ENCODE results near the gene METAP1.

The METAP1 gene

DNA sequence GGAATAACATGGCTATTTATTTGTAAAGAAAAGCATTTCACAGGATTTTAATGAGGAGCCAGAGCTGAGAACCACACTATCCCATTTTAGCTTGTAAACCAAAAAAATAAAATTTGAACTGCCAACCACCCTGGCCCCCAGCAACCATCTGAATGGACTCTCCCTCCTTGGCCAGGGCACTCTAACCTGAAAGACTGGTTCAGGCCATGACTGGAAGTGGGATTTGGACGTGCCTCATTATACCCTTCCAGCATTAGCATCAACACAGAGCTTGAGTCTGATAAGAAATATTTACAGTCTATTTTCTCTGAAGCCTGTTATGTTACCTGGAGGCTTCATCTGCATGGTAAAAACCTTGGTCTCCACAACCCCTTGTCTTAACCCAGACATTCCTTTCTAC is 30.0 kb downstream of the METAP1 start:
- no peak overlapping the region for H3K4me3 ChIP-seq (ENCODE audit: low read depth, low read length)
- H3K27ac ChIP-seq (ENCODE audit: low read depth, low read length): no peak overlapping the region
- no peak overlapping the region for H3K9ac ChIP-seq (ENCODE audit: low read length)
- peaks cover 19% of the 10 kb centered on the region for H3K4me1 ChIP-seq (ENCODE audit: control insufficient read depth, insufficient read depth, low read length)
- peaks cover 25% of the 10 kb centered on the region for H3K9me3 ChIP-seq (ENCODE audit: control insufficient read depth, insufficient read depth, low read depth, low read length)
- peaks cover 23% of the 10 kb centered on the region for H3K36me3 ChIP-seq (ENCODE audit: control insufficient read depth, insufficient read depth, low read length)
- no peaks in the 10 kb centered on the region for H3K27me3 ChIP-seq (ENCODE audit: control insufficient read depth, insufficient read depth, low read length)

- Histone ChIP-seq H3K36me3 (ENCODE audit: control insufficient read depth, insufficient read depth, low read length) (peaks cover 13% of the 10 kb centered on the region), H3K9ac (ENCODE audit: low read length) (no peak overlapping the region), H3K27me3 (ENCODE audit: control insufficient read depth, insufficient read depth, low read length) (no peaks in the 10 kb centered on the region), H3K4me1 (ENCODE audit: control insufficient read depth, insufficient read depth, low read length) (peaks cover 21% of the 10 kb centered on the region), H3K27ac (ENCODE audit: low read depth, low read length) (no peak overlapping the region), H3K9me3 (ENCODE audit: control insufficient read depth, insufficient read depth, low read depth, low read length) (peaks cover 7% of the 10 kb centered on the region), H3K4me3 (ENCODE audit: low read depth, low read length) (no peak overlapping the region)
These were observed 31.8 kb downstream of the METAP1 start for GRCh38 chr4:99027304-99027703.

GRCh38 chr4:99028187-99028586 is 32.7 kb downstream of the METAP1 start:
- Histone ChIP-seq H3K9me3 (ENCODE audit: control insufficient read depth, insufficient read depth, low read depth, low read length) (no peaks in the 10 kb centered on the region), H3K4me3 (ENCODE audit: low read depth, low read length) (no peak overlapping the region), H3K9ac (ENCODE audit: low read length) (no peak overlapping the region), H3K27ac (ENCODE audit: low read depth, low read length) (no peak overlapping the region), H3K4me1 (ENCODE audit: control insufficient read depth, insufficient read depth, low read length) (peaks cover 22% of the 10 kb centered on the region), H3K27me3 (ENCODE audit: control insufficient read depth, insufficient read depth, low read length) (no peaks in the 10 kb centered on the region), H3K36me3 (ENCODE audit: control insufficient read depth, insufficient read depth, low read length) (0 out of 2 replicates have a peak, but pooled peaks cover 7% of the 10 kb centered on the region)

- no peak overlapping the region for H3K27ac ChIP-seq (ENCODE audit: low read depth, low read length)
- H3K9ac ChIP-seq (ENCODE audit: low read length): no peak overlapping the region
- H3K27me3 ChIP-seq (ENCODE audit: control insufficient read depth, insufficient read depth, low read length): no peaks in the 10 kb centered on the region
- peaks cover 7% of the 10 kb centered on the region; the same call in 1 of the 2 replicates for H3K36me3 ChIP-seq (ENCODE audit: control insufficient read depth, insufficient read depth, low read length)
- H3K4me1 ChIP-seq (ENCODE audit: control insufficient read depth, insufficient read depth, low read length): peaks cover 16% of the 10 kb centered on the region
- no peaks in the 10 kb centered on the region for H3K9me3 ChIP-seq (ENCODE audit: control insufficient read depth, insufficient read depth, low read depth, low read length)
- no peak overlapping the region for H3K4me3 ChIP-seq (ENCODE audit: low read depth, low read length)
These were observed 33.7 kb downstream of the METAP1 start for GRCh38 chr4:99029018-99029735.

GRCh38 chr4:99029852-99030251 is 34.3 kb downstream of the METAP1 start:
- Histone ChIP-seq H3K27ac (ENCODE audit: low read depth, low read length) (no peak overlapping the region), H3K9ac (ENCODE audit: low read length) (no peak overlapping the region), H3K9me3 (ENCODE audit: control insufficient read depth, insufficient read depth, low read depth, low read length) (no peaks in the 10 kb centered on the region), H3K27me3 (ENCODE audit: control insufficient read depth, insufficient read depth, low read length) (no peaks in the 10 kb centered on the region), H3K4me1 (ENCODE audit: control insufficient read depth, insufficient read depth, low read length) (peaks cover 13% of the 10 kb centered on the region), H3K36me3 (ENCODE audit: control insufficient read depth, insufficient read depth, low read length) (peaks cover 10% of the 10 kb centered on the region; the same call in 1 of the 2 replicates), H3K4me3 (ENCODE audit: low read depth, low read length) (no peak overlapping the region)

- no peak overlapping the region for H3K27ac ChIP-seq (ENCODE audit: low read depth, low read length)
- H3K36me3 ChIP-seq (ENCODE audit: control insufficient read depth, insufficient read depth, low read length): peaks cover 25% of the 10 kb centered on the region
- no peak overlapping the region for H3K9ac ChIP-seq (ENCODE audit: low read length)
- no peaks in the 10 kb centered on the region for H3K27me3 ChIP-seq (ENCODE audit: control insufficient read depth, insufficient read depth, low read length)
- H3K9me3 ChIP-seq (ENCODE audit: control insufficient read depth, insufficient read depth, low read depth, low read length): 0 out of 2 replicates have a peak, but pooled peaks cover 3% of the 10 kb centered on the region
- H3K4me3 ChIP-seq (ENCODE audit: low read depth, low read length): no peak overlapping the region
- peaks cover 5% of the 10 kb centered on the region; the same call in 1 of the 2 replicates for H3K4me1 ChIP-seq (ENCODE audit: control insufficient read depth, insufficient read depth, low read length)
These were observed 38.4 kb downstream of the METAP1 start for GRCh38 chr4:99033956-99034355.

- Histone ChIP-seq H3K4me3 (ENCODE audit: low read depth, low read length) (no peak overlapping the region), H3K4me1 (ENCODE audit: control insufficient read depth, insufficient read depth, low read length) (no peaks in the 10 kb centered on the region), H3K36me3 (ENCODE audit: control insufficient read depth, insufficient read depth, low read length) (peaks cover 35% of the 10 kb centered on the region), H3K27me3 (ENCODE audit: control insufficient read depth, insufficient read depth, low read length) (no peaks in the 10 kb centered on the region), H3K9ac (ENCODE audit: low read length) (no peak overlapping the region), H3K9me3 (ENCODE audit: control insufficient read depth, insufficient read depth, low read depth, low read length) (0 out of 2 replicates have a peak, but pooled peaks cover 3% of the 10 kb centered on the region), H3K27ac (ENCODE audit: low read depth, low read length) (no peak overlapping the region)
These were observed 42.7 kb downstream of the METAP1 start for GRCh38 chr4:99038213-99038612.

DNA sequence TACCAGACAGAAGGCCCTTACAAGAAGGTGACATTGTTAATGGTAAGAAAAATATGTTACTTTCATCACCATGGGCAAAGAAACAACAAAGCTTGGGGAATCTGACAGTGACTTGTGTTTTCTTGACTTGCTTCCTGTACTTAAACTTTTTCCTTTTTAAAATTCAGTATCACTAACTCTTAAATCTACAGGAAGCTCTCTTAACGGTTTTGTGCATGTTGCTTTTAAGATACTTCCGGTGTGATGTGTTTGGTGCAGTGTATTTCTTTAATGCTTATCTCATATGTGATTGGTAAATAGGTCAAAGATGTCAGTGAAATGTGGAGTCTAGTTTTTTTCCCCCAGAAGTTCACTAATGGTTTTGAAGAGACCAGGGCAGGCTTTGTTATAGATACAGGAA is 47.8 kb downstream of the METAP1 start:
- H3K9ac ChIP-seq (ENCODE audit: low read length): no peak overlapping the region
- H3K9me3 ChIP-seq (ENCODE audit: control insufficient read depth, insufficient read depth, low read depth, low read length): no peaks in the 10 kb centered on the region
- no peaks in the 10 kb centered on the region for H3K27me3 ChIP-seq (ENCODE audit: control insufficient read depth, insufficient read depth, low read length)
- H3K4me1 ChIP-seq (ENCODE audit: control insufficient read depth, insufficient read depth, low read length): no peaks in the 10 kb centered on the region
- H3K4me3 ChIP-seq (ENCODE audit: low read depth, low read length): no peak overlapping the region
- H3K36me3 ChIP-seq (ENCODE audit: control insufficient read depth, insufficient read depth, low read length): peaks cover 44% of the 10 kb centered on the region
- no peak overlapping the region for H3K27ac ChIP-seq (ENCODE audit: low read depth, low read length)

DNA sequence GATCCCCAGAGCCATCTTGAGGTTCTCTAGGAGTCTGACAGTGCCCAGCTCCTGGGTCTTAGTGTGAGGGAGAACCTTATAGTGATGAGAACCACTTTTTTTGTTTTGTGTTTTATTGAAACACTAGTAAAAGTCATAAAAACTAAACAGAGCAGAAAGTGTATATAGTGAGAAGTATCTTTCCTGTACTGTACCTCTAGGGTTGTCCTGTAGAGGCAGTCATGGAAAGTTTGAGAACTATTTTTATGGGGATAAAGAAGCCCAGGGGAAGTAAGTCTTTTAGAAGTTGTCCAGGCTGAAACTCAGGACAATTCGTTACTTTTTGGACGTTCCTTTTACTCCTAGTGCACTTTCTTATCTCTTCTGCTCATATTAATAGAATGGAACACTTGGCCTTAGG is 52.2 kb downstream of the METAP1 start:
- H3K9me3 ChIP-seq (ENCODE audit: control insufficient read depth, insufficient read depth, low read depth, low read length): no peaks in the 10 kb centered on the region
- H3K27ac ChIP-seq (ENCODE audit: low read depth, low read length): no peak overlapping the region
- H3K4me3 ChIP-seq (ENCODE audit: low read depth, low read length): no peak overlapping the region
- H3K9ac ChIP-seq (ENCODE audit: low read length): no peak overlapping the region
- H3K27me3 ChIP-seq (ENCODE audit: control insufficient read depth, insufficient read depth, low read length): no peaks in the 10 kb centered on the region
- H3K36me3 ChIP-seq (ENCODE audit: control insufficient read depth, insufficient read depth, low read length): peaks cover 73% of the 10 kb centered on the region
- no peaks in the 10 kb centered on the region for H3K4me1 ChIP-seq (ENCODE audit: control insufficient read depth, insufficient read depth, low read length)

- peaks cover 4% of the 10 kb centered on the region for H3K4me1 ChIP-seq (ENCODE audit: control insufficient read depth, insufficient read depth, low read length)
- no peaks in the 10 kb centered on the region for H3K27me3 ChIP-seq (ENCODE audit: control insufficient read depth, insufficient read depth, low read length)
- H3K27ac ChIP-seq (ENCODE audit: low read depth, low read length): no peak overlapping the region
- no peak overlapping the region for H3K4me3 ChIP-seq (ENCODE audit: low read depth, low read length)
- H3K9me3 ChIP-seq (ENCODE audit: control insufficient read depth, insufficient read depth, low read depth, low read length): no peaks in the 10 kb centered on the region
- H3K36me3 ChIP-seq (ENCODE audit: control insufficient read depth, insufficient read depth, low read length): peaks cover 75% of the 10 kb centered on the region
- no peak overlapping the region for H3K9ac ChIP-seq (ENCODE audit: low read length)
These were observed 57.4 kb downstream of the METAP1 start for GRCh38 chr4:99052902-99053301.

DNA sequence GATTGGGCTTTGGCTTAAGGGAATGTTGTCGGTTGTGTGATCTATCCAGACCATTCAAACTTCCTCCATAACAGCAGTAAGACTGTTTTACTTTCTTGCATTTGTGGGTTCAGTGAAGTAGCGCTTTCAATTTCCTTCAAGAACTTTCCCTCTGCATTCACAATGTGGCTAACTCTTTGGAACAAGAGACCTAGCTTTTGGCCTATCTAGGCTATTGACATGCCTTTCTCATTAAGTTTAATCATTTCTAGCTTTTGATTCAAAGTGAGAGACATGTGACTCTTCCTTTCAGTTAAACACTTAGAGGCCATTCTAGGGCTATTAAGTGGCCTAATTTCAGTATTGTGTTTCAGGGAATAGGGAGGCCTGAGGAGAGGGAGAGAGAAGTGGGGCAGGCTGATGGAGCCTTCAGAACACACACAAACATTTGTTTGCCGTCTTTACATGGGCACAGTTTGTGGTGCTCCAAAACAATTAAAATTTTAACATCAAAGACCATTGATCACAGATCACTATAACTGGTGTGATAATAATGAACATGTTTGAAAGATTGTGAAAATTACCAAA is 59.0 kb downstream of the METAP1 start:
- H3K9ac ChIP-seq (ENCODE audit: low read length): no peak overlapping the region
- peaks cover 75% of the 10 kb centered on the region for H3K36me3 ChIP-seq (ENCODE audit: control insufficient read depth, insufficient read depth, low read length)
- no peaks in the 10 kb centered on the region for H3K9me3 ChIP-seq (ENCODE audit: control insufficient read depth, insufficient read depth, low read depth, low read length)
- H3K27ac ChIP-seq (ENCODE audit: low read depth, low read length): no peak overlapping the region
- H3K27me3 ChIP-seq (ENCODE audit: control insufficient read depth, insufficient read depth, low read length): no peaks in the 10 kb centered on the region
- peaks cover 5% of the 10 kb centered on the region for H3K4me1 ChIP-seq (ENCODE audit: control insufficient read depth, insufficient read depth, low read length)
- H3K4me3 ChIP-seq (ENCODE audit: low read depth, low read length): no peak overlapping the region
